Measurements from ENCODE around the gene DYNLRB2. TPM values are rescaled to one million over a fixed set of nuclear protein-coding genes. Genes with fewer than 3 reads are reported as not detected.

The DYNLRB2 gene
- total and polyA plus RNA-seq, 2 donors from 2014 or later, result 2.7 to 22.1 TPM

DNA sequence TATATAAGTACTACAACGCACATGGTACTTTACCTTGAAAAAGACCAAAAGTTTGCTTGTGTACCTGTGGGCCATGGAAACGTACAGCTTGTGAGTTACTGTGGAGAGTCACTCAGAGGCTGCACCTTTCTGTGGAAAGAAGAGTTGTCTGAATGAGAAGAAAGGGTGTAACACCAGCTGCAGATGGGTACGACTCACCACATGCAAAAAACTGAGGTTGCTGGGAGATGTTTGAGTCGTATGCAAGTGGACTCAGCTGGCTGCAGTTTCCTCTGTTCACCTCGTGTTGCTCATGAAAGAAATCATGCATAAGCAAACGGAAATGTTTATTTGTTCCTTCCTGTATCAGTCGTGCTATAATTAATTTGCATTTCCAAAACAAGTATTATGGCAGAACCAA lies 22.4 kb upstream of the DYNLRB2 start:
- TF ChIP-seq, protein P1, sequence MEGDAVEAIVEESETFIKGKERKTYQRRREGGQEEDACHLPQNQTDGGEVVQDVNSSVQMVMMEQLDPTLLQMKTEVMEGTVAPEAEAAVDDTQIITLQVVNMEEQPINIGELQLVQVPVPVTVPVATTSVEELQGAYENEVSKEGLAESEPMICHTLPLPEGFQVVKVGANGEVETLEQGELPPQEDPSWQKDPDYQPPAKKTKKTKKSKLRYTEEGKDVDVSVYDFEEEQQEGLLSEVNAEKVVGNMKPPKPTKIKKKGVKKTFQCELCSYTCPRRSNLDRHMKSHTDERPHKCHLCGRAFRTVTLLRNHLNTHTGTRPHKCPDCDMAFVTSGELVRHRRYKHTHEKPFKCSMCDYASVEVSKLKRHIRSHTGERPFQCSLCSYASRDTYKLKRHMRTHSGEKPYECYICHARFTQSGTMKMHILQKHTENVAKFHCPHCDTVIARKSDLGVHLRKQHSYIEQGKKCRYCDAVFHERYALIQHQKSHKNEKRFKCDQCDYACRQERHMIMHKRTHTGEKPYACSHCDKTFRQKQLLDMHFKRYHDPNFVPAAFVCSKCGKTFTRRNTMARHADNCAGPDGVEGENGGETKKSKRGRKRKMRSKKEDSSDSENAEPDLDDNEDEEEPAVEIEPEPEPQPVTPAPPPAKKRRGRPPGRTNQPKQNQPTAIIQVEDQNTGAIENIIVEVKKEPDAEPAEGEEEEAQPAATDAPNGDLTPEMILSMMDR (IDR thresholded peaks at IDR 0.05; ENCODE audit: borderline replicate concordance, extremely low read depth, insufficient read depth), result no peak
- no peaks in the 10 kb centered on the region for H3K4me1 ChIP-seq (ENCODE audit: control insufficient read depth in 2 of 3, insufficient read depth in 2 of 3, low read depth in 1 of 3, low read length in 3 of 3)
- no peak overlapping the region for H3K27ac ChIP-seq (ENCODE audit: low read depth in 2 of 2, low read length in 2 of 2)
- FAIRE-seq, result no peak
- H3K4me3 ChIP-seq (ENCODE audit: low read length in 3 of 3), result no peak overlapping the region
- no peak overlapping the region for H3K9ac ChIP-seq (ENCODE audit: low read length in 3 of 3)
- no peaks in the 10 kb centered on the region for H3K36me3 ChIP-seq (ENCODE audit: control insufficient read depth in 2 of 3, insufficient read depth in 3 of 3, low read length in 3 of 3)
- DNase-seq, result no peak
- H3K27me3 ChIP-seq (ENCODE audit: control insufficient read depth, insufficient read depth, low read length), result no peaks in the 10 kb centered on the region
- intact Hi-C loops (cut with DNase I), result no loop called here
- no peaks in the 10 kb centered on the region for H3K9me3 ChIP-seq (ENCODE audit: control insufficient read depth in 2 of 3, insufficient read depth in 1 of 3, low read length in 3 of 3)

GRCh38 chr16:80519189-80519588 lies 21.6 kb upstream of the DYNLRB2 start:
- Histone ChIP-seq H3K36me3 (ENCODE audit: control insufficient read depth in 2 of 3, insufficient read depth in 3 of 3, low read length in 3 of 3) (no peaks in the 10 kb centered on the region), H3K9me3 (ENCODE audit: control insufficient read depth in 2 of 3, insufficient read depth in 1 of 3, low read length in 3 of 3) (no peaks in the 10 kb centered on the region), H3K27me3 (ENCODE audit: control insufficient read depth, insufficient read depth, low read length) (no peaks in the 10 kb centered on the region), H3K9ac (ENCODE audit: low read length in 3 of 3) (no peak overlapping the region), H3K4me1 (ENCODE audit: control insufficient read depth in 2 of 3, insufficient read depth in 2 of 3, low read depth in 1 of 3, low read length in 3 of 3) (no peaks in the 10 kb centered on the region), H3K4me3 (ENCODE audit: low read length in 3 of 3) (no peak overlapping the region), H3K27ac (ENCODE audit: low read depth in 2 of 2, low read length in 2 of 2) (no peak overlapping the region)
- FAIRE-seq (no peak), DNase-seq (no peak)
- intact Hi-C loops (cut with DNase I), result no loop called here
- TF ChIP-seq, protein P1 (IDR thresholded peaks at IDR 0.05; ENCODE audit: borderline replicate concordance, extremely low read depth, insufficient read depth), result no peak

DNA sequence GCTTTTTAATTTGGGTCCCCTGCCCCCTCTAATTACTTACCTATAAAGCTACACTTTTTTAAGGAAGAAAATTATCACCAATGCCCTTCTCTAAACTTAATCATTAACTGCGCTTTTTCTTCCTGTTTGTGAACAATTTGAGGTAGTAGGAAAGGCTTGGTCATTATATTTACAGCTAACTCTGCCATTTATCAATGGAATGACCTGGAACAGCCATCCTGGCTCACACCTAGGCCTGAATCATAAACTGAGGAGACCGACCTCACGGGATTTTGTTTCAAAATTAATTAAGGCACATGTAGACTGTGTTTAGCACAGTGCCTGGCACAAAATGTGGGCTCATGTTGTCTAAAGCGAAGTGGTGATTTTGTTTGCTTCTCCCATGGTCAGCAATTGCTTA lies 15.4 kb upstream of the DYNLRB2 start:
- H3K9me3 ChIP-seq (ENCODE audit: control insufficient read depth in 2 of 3, insufficient read depth in 1 of 3, low read length in 3 of 3), result no peaks in the 10 kb centered on the region
- DNase-seq (peak in 1 of 5 donors; percentile 33), FAIRE-seq (no peak)
- intact Hi-C loops (cut with DNase I), result no loop called here
- TF ChIP-seq, protein P1 (IDR thresholded peaks at IDR 0.05; ENCODE audit: borderline replicate concordance, extremely low read depth, insufficient read depth), result no peak
- H3K27ac ChIP-seq (ENCODE audit: low read depth in 2 of 2, low read length in 2 of 2), result no peak overlapping the region
- H3K4me3 ChIP-seq (ENCODE audit: low read length in 3 of 3), result no peak overlapping the region
- H3K9ac ChIP-seq (ENCODE audit: low read length in 3 of 3), result no peak overlapping the region
- H3K4me1 ChIP-seq (ENCODE audit: control insufficient read depth in 2 of 3, insufficient read depth in 2 of 3, low read depth in 1 of 3, low read length in 3 of 3), result peaks cover 0 to 2% (median 0%) of the 10 kb centered on the region in 3 donors
- no peaks in the 10 kb centered on the region for H3K36me3 ChIP-seq (ENCODE audit: control insufficient read depth in 2 of 3, insufficient read depth in 3 of 3, low read length in 3 of 3)
- H3K27me3 ChIP-seq (ENCODE audit: control insufficient read depth, insufficient read depth, low read length), result no peaks in the 10 kb centered on the region
